Vagina (tissue), 2 donors: Measurements from ENCODE around the gene IL1RAPL2. TPM values are rescaled to one million over a fixed set of nuclear protein-coding genes. Genes with fewer than 3 reads are reported as not detected.
"Not testable (repeated sequence)": the region's sequence is repeated elsewhere in the genome, so short reads cannot be mapped to it uniquely, and the experiment has no call there.

Experiments used
- DNase-seq, 2 donors: peaks; one replicate each; pipeline ENCODE4 v3.0.0-alpha.2; 2017; ENCODE audit errors: extremely low spot score in 2 of 2
- H3K27ac ChIP-seq: fragments of 200-600 bp; sonication (generic); one replicate; pipeline ENCODE4 v1.5.1; 2019
- H3K27me3 ChIP-seq: fragments of 200-600 bp; sonication (generic); one replicate; pipeline ENCODE4 v1.5.1; 2019
- H3K36me3 ChIP-seq, 2 donors: fragments of 200-600 bp; sonication (generic); one replicate each; pipeline ENCODE4 v1.5.1; 2017 to 2019
- H3K4me1 ChIP-seq: fragments of 200-600 bp; sonication (generic); one replicate; pipeline ENCODE4 v1.5.1; 2019
- H3K4me3 ChIP-seq, 2 donors: fragments of 200-600 bp; sonication (generic); 1 replicate in 1 of 2; 2 replicates in 1 of 2; pipeline ENCODE4 v1.5.1; 2016 to 2019
- H3K9me3 ChIP-seq: fragments of 200-600 bp; sonication (generic); one replicate; pipeline ENCODE4 v1.5.1; 2019
- CTCF ChIP-seq, 3 experiments: fragments of 450-650 bp in 2 of 3; fragments of 200-600 bp in 1 of 3; sonication (generic) in 1 of 3; IDR thresholded peaks; one replicate each; pipeline ENCODE4 v1.5.1; 2017 to 2019; ENCODE audit warnings: antibody characterized with exemption in 3 of 3, mild to moderate bottlenecking in 2 of 3, moderate library complexity in 2 of 3
- POLR2A ChIP-seq, 2 donors: fragments of 450-650 bp; IDR thresholded peaks; one replicate each; pipeline ENCODE4 v1.6.1; 2017; ENCODE audit warnings: antibody characterized with exemption in 2 of 2, mild to moderate bottlenecking in 2 of 2, moderate library complexity in 2 of 2
- POLR2AphosphoS5 ChIP-seq, 2 donors: sonication (generic); formaldehyde crosslinking; IDR thresholded peaks; one replicate each; pipeline ENCODE4 v1.9.0; 2017; ENCODE audit warnings: antibody characterized with exemption in 2 of 2, mild to moderate bottlenecking in 2 of 2, low read depth in 1 of 2; ENCODE audit not compliant: insufficient read depth in 1 of 2
- intact Hi-C: fragments of 100-400 bp; cut with DNase I; formaldehyde crosslinking; loops from one replicate; pipeline ENCODE4 v1.15.1; 2023
- total RNA-seq: library from RNA; depleted of rRNA; stranded (reverse); fragments of >200 nt; gene quantifications from one replicate; pipeline ENCODE4 v1.2.3, GENCODE V29; 2016

Gene IL1RAPL2
- total RNA-seq, 1 donor from 2014 or later = 0.25 TPM

DNA sequence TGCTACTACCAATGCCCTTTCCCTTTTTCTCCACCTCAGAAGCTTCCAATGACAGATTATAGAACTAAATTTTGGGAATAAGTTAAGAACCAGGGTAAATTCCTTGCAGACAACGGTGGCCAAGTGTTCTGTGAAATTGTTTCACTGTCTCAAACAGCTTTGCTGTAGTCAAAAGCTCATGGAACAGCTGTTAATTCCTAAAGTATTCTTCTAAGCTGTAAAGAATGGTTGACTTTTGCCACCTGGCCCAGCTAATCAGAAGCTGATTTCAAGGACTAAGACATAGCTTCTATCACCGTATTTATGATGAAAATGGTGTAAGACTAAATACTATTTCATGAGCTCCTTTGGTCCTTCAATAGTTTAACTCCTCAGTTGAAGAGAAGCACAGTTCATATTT lies 297.5 kb downstream of the IL1RAPL2 start:
- H3K4me1 ChIP-seq = no peaks in the 10 kb centered on the region
- H3K27ac ChIP-seq = no peak overlapping the region

DNA sequence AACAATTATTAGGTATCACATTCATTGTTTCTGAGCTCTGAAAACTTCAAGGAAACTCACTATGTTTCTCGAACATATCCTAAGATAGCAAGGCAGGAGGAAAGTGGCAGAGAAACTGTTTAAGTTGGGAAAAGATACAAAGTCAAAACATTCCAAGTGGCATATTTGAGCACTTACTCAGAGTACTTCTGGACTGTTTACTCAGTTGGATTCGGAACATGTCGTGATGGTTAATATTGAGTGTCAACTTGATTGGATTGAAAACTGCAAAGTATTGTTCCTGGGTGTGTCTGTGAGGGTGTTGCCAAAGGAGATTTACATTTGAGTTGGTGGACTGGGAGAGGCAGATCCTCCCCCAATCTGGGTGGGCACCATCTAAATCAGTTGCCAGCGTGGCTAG lies 298.3 kb downstream of the IL1RAPL2 start:
- no peaks in the 10 kb centered on the region for H3K4me1 ChIP-seq
- no peaks in the 10 kb centered on the region for H3K27me3 ChIP-seq
- intact Hi-C loops = no loop called here
- no peaks in the 10 kb centered on the region for H3K36me3 ChIP-seq
- DNase-seq = no peak
- H3K4me3 ChIP-seq = no peak overlapping the region
- H3K27ac ChIP-seq = no peak overlapping the region
- no peak for TF ChIP-seq POLR2AphosphoS5 (IDR thresholded peaks at IDR 0.05; ENCODE audit: insufficient read depth in 1 of 2, low read depth in 1 of 2)
- no peak for TF ChIP-seq POLR2A (IDR thresholded peaks at IDR 0.05)
- TF ChIP-seq CTCF (IDR thresholded peaks at IDR 0.05) = no peak
- H3K9me3 ChIP-seq = no peaks in the 10 kb centered on the region

More for the DNA sequence above, 297.5 kb downstream of the IL1RAPL2 start:
- no peaks in the 10 kb centered on the region for H3K9me3 ChIP-seq
- no peaks in the 10 kb centered on the region for H3K27me3 ChIP-seq
- intact Hi-C loops = no loop called here
- DNase-seq = no peak
- TF ChIP-seq POLR2A (IDR thresholded peaks at IDR 0.05) (no peak), CTCF (IDR thresholded peaks at IDR 0.05) (no peak), POLR2AphosphoS5 (IDR thresholded peaks at IDR 0.05; ENCODE audit: insufficient read depth in 1 of 2, low read depth in 1 of 2) (no peak)
- H3K36me3 ChIP-seq = no peaks in the 10 kb centered on the region
- H3K4me3 ChIP-seq = no peak overlapping the region

- H3K36me3 ChIP-seq = no peaks in the 10 kb centered on the region
- no peak overlapping the region for H3K27ac ChIP-seq
- no peaks in the 10 kb centered on the region for H3K27me3 ChIP-seq
- H3K9me3 ChIP-seq = no peaks in the 10 kb centered on the region
- H3K4me1 ChIP-seq = no peaks in the 10 kb centered on the region
- intact Hi-C loops = no loop called here
- H3K4me3 ChIP-seq = no peak overlapping the region
- no peak for DNase-seq
- TF ChIP-seq POLR2A (IDR thresholded peaks at IDR 0.05) = no peak
- no peak for TF ChIP-seq POLR2AphosphoS5 (IDR thresholded peaks at IDR 0.05; ENCODE audit: insufficient read depth in 1 of 2, low read depth in 1 of 2)
- TF ChIP-seq CTCF (IDR thresholded peaks at IDR 0.05) = no peak
Observed at GRCh38 chrX:104877504-104877903, 311.5 kb downstream of the IL1RAPL2 start.

GRCh38 chrX:104902070-104902469 lies 336.1 kb downstream of the IL1RAPL2 start:
- no peak for TF ChIP-seq POLR2A (IDR thresholded peaks at IDR 0.05)
- no peak for TF ChIP-seq CTCF (IDR thresholded peaks at IDR 0.05)
- no peak for TF ChIP-seq POLR2AphosphoS5 (IDR thresholded peaks at IDR 0.05; ENCODE audit: insufficient read depth in 1 of 2, low read depth in 1 of 2)
- Histone ChIP-seq H3K9me3 (no peaks in the 10 kb centered on the region), H3K4me1 (no peaks in the 10 kb centered on the region), H3K27ac (no peak overlapping the region), H3K4me3 (no peak overlapping the region), H3K36me3 (no peaks in the 10 kb centered on the region), H3K27me3 (no peaks in the 10 kb centered on the region)
- DNase-seq = no peak
- intact Hi-C loops = no loop called here

GRCh38 chrX:104909694-104910093 lies 343.7 kb downstream of the IL1RAPL2 start:
- H3K4me3 ChIP-seq = peak overlapping the region in 1 of 2 donors; percentile 25
- H3K4me1 ChIP-seq, H3K9me3 ChIP-seq, H3K36me3 ChIP-seq, DNase-seq, H3K27me3 ChIP-seq, H3K27ac ChIP-seq, intact Hi-C loops: not testable (repeated sequence)

- Histone ChIP-seq H3K4me1 (no peaks in the 10 kb centered on the region), H3K27ac (no peak overlapping the region), H3K27me3 (no peaks in the 10 kb centered on the region), H3K36me3 (no peaks in the 10 kb centered on the region), H3K4me3 (no peak overlapping the region), H3K9me3 (no peaks in the 10 kb centered on the region)
- intact Hi-C loops = no loop called here
- DNase-seq = no peak
- TF ChIP-seq POLR2A (IDR thresholded peaks at IDR 0.05) = no peak
- no peak for TF ChIP-seq CTCF (IDR thresholded peaks at IDR 0.05)
- no peak for TF ChIP-seq POLR2AphosphoS5 (IDR thresholded peaks at IDR 0.05; ENCODE audit: insufficient read depth in 1 of 2, low read depth in 1 of 2)
Observed at GRCh38 chrX:104913348-104913747, 347.3 kb downstream of the IL1RAPL2 start.

DNA sequence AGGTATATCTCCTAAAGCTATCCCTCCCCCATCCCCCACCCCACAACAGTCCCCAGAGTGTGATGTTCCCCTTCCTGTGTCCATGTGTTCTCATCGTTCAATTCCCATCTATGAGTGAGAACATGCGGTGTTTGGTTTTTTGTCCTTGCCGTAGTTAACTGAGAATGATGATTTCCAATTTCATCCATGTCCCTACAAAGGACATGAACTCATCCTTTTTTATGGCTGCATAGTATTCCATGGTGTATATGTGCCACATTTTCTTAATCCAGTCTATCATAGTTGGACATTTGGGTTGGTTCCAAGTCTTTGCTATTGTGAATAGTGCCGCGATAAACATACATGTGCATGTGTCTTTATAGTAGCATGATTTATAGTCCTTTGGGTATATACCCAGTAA lies 348.7 kb downstream of the IL1RAPL2 start:
- H3K4me3 ChIP-seq, H3K27ac ChIP-seq, H3K4me1 ChIP-seq, H3K9me3 ChIP-seq, H3K27me3 ChIP-seq, intact Hi-C loops, H3K36me3 ChIP-seq, DNase-seq: not testable (repeated sequence)
